GM19240 (cell line): ENCODE results near the gene BSPRY.
"Not testable (repeated sequence)": the region's sequence is repeated elsewhere in the genome, so short reads cannot be mapped to it uniquely, and the experiment has no call there.

ENCODE experiments used
- DNase-seq: peaks from one replicate; pipeline ENCODE4 v3.0.0; 2011; ENCODE audit warnings: low spot score; ENCODE audit not compliant: insufficient read length

BSPRY gene

DNA sequence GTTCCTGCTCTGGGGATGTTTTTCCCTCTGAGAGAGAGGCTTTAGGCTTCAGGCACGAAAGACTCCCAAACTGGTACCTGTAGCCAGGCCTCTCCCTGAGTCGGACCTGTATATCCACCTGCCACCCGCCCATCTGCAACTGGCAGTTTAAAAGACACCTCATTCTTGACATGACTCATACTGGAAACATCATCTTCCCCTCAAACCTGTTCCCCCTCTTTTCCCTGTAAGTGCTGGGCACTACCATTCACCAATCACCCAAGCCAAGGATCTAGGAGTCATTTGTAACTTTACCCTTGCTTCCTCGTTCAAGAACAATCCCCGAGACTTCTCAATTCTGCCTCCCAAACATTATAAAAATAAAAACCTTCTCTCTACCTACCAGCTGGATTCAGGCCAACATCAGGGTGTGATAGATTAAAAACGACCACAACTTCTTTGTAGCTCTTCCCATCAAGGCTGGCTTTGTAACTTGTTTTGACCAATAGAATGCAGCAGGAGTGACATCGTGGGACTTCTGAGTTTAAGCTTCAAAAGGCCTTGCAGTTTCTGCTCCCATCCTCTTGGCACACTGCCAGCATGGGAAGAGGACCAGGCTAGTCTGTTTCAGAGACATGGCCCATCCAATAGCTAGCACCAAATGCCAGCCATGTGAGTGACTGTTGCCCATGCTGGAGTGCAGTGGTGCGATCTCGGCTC lies 7.5 kb upstream of the BSPRY start:
- DNase-seq: no peak

DNA sequence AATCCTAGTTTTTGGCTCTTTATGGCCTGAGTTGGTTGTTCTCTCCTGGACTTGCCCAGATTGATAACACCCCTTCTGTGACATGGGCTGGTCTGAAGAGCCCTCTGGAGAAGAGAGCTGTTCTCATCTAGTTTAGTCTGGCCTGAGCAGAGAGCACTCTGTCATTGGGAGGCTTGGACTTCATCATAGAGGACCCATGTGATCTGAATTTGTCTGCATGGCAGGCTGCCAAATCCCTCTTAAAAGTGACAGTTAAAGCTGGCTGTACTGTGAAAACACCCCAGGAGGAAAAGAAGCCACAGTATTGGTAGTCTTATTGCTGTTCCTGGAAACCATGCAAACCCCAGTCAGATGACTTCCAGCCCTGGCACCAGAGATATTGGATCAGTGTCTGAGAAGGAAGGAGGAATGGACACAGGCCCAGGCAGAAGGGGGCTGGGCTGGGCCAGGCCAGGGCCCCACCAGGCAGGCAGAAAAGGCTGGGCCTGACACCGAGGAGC lies 5.6 kb upstream of the BSPRY start:
- no peak for DNase-seq

DNA sequence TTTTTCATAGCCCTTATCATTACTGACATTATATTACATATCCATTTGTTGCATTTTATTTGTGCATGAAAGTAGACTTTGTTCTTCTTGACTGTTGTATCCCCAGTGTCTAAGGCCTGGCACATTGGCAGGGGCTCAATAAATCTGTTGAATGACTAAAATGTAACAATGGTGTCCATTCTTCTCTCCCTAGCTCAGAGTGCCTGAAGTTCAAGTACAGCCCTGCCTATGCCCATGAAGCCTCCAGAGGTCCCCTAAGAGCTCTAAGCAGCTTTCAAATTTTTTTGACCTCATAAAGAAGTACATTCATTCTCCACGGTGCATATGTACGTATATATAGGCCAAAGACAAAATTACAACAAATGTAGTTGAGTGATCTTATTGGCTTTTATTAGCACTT lies 4.2 kb upstream of the BSPRY start:
- no peak for DNase-seq

DNA sequence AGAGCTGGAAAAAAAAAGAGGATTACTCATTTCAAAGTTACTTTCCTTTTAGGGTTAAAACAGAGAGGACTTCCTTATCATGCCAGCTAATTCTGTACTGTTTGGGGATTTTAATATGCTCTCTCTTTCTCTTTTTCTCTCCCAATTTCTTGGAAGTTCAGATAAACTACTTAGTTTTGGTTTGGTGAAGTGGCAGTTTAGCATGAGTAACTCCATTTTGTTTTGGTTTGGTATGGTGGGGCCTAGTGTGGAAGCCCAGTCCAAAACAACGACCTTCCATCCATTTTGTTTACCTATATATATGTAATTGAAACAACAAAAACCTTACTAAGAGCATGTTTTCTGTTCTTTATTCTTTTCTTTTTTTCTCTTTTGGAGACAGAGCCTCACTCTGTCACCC lies 3.7 kb upstream of the BSPRY start:
- no peak for DNase-seq

DNA sequence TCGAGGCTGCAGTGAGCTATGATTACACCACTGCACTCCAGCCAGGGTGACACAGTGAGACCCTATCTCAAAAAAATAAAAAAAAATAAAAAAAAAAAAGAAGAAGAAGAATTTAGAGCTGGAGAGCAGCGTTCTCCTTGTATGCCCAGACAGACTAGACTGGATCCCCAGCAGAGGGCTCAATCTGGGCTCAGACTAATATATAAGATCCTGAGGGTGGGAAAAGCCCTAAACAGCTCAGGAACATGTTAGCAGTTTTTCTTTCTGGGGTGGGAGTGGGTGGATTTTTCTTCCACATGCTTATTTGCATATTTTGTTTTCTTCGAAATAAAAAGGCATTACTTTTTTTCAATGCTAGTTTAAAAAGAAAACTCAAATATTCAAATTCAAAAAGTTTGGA lies 904 bp upstream of the BSPRY start:
- no peak for DNase-seq

DNA sequence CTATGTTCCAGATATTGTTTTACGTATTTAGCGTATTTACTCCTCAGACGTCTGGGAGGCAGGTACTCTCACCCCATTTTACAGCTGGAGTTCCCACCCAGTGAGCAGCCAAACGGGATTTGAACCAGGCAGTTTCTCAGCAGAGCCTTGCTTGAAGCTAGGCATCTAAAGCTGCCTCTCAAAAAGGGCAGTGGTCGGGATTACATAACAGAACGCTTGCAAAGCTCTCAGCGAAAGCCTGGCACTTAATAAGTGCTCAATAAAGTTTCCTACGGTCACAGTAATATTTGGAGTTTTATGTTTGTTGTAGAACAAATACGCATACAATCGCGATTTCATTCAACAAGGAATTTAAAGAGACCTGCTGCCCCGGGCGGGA lies 286 bp upstream of the BSPRY start:
- DNase-seq: no peak

DNA sequence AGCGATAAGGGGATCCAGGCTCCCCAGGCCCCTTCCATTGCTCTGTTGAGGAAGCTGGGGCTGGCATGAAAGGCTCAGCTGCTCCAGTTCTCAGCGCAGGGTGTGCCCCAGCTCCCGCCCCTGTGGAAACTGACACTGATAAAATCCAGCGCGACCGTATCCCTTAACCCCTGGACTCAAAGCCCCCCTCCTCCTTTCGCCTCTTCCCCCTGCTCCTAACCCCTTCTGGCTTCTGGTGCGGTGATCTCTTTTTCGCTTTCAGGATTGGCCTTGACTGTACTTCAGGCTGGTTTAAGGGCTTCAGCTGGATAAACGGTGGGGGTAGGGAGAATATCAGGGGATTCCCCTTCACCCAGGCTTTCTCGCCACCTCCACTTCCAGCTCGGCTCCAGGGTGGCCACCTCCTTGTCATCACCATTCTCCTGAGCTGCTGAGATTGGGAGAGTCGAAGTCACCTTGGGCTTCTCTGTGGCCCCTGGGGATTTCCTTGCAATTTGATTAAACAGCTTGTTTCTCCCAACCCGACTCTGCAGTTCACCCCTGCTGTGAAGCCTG lies 843 bp downstream of the BSPRY start:
- DNase-seq: no peak

DNA sequence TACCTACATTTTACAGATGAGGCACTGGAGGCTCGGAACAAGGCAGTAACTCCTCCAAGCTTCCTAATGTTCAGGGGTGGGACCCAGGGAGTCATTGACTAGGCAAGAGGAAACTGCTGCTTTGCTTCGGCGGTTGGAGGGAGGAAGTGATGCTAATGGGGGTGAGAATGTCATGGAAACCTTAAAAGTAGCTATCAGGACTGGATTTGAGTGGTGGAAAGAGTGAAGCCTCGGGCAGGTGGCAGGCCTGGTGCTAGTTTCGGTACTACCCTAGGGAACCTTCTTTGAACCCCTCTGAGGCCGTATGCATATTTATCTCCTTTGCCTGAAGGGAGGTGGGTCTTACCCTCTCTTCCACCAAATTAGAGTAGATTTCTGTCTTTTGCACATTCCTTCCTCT lies 1.6 kb downstream of the BSPRY start:
- DNase-seq: no peak

DNA sequence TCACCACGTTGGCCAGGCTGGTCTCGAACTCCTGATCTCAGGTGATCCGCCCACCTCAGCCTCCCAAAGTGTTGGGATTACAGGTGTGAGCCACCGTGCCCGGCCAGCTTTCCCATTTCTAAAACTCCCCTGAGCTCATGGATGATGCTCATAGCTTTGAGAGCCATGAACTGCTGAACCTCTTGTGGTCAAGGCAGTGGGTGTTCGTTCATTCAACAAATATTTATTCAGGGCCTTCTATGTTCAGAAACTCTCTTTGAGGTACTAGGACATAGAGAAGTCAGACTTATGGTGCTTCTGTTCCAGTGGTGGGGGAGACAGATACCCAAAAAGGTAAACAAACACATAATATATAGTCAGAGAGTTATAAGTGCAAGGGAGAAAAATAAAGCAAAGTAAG lies 2.7 kb downstream of the BSPRY start:
- DNase-seq: no peak

DNA sequence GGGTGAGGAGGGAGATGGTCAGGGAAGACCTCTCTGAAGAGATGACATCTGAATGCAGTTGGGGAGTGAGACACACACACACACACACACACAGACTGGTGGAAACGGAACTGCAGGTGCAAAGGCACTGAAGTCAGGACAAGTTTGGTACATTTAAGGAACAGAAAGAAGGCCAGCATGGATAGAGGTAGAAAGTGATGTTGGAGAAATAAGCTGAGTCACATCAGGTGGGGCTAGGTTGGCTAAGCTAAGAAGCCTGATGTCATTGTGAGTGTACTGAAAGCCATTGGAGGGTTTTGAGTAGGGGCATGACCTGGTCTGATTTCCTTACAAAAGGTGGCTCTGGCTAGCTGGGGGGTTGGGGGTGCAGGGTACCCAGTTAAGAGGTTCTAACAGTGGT lies 3.1 kb downstream of the BSPRY start:
- no peak for DNase-seq

DNA sequence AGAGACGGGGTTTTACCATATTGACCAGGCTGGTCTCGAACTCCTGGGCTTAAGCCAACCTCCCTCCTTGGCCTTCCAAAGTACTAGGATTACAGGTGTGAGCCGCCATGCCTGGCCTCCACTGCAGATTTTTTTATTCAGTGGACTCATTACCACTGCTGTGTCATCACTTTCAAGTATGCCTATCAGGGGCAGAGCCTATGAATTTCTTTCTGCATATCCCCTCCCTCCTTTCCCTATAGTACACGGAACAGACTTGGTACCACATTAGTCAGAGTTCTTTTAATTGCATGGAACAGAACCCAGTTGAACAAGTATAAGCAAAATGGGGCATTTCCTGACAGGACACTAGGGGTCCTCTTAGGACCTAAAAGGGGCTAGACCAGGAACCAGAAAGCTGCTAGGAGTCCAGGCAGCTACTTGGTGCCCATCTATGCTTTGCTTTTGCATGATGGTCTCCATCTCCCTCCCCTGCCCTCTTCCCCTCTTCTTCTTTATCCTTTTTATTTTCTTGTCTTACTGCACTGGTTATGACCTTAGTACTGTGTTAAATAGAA lies 5.8 kb downstream of the BSPRY start:
- no peak for DNase-seq

DNA sequence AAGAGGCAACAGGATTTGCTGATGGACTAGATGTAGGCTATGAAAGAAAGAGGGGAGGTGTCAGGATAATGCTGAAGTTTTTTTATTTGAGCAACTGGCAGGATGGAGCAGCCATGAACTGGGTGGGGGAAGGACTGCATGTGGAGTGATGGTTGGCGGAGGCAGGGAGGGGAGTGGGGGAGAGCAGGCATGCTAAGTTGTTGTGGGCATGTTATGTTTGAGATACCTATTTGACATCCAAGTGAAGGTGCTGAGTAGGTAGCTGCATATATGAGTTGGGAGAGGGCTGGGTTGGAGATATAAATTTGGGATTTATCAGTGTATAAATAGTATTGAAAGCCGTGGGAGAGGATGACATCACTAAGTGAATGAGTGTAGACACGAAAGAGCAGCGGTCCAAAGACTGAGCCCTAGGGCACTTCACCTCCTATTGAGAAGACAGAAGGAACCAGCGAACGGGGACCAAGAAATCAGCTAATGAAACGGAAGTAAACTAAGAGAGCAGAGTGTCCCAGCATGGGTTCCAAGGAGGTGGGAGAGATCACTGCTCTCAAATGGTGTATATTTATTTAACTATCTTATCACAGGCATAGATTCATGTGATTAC lies 7.4 kb downstream of the BSPRY start:
- no peak for DNase-seq

DNA sequence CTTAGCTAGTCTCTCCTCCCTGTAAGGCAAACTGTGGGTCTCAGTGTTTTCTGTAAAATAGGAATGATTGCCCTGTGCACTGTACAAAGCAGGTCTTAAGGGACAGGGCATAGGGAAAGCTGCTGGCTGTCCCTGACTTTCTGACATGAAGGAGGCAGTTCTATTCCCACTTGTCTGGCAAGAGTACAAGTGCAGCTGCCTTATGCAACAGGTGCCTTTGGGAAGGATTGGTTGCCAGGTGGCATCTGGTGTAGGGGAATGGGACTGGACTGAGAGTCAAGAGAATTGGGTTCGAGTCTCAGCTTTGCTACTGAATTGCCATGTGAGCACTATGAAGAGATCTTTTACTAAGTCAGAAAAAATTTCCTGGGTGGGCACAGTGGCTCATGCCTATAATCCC lies 10.0 kb downstream of the BSPRY start:
- DNase-seq: no peak

DNA sequence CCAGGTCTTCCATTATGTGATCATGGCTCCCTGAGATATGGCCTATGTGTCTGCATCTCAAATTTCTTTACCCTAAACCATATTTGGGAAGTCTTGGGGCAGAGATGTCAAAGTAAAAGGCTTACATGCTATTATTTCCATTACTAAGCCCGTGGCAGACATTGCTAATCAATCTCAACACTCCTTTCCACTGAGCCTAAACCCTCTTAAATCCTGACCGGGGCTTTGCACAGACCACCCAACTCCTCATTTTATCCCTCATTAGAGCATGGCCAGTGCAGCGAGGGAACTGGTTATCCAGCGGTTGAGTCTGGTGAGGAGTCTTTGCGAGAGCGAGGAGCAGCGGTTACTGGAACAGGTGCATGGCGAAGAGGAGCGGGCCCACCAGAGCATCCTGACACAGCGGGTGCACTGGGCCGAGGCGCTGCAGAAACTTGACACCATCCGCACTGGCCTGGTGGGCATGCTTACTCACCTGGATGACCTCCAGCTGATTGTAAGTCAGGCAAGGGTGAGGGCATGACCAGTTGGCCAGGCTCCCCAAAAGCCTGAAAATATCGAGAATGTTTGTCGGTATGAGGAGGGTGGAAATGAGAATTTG lies 11.0 kb downstream of the BSPRY start:
- no peak for DNase-seq

DNA sequence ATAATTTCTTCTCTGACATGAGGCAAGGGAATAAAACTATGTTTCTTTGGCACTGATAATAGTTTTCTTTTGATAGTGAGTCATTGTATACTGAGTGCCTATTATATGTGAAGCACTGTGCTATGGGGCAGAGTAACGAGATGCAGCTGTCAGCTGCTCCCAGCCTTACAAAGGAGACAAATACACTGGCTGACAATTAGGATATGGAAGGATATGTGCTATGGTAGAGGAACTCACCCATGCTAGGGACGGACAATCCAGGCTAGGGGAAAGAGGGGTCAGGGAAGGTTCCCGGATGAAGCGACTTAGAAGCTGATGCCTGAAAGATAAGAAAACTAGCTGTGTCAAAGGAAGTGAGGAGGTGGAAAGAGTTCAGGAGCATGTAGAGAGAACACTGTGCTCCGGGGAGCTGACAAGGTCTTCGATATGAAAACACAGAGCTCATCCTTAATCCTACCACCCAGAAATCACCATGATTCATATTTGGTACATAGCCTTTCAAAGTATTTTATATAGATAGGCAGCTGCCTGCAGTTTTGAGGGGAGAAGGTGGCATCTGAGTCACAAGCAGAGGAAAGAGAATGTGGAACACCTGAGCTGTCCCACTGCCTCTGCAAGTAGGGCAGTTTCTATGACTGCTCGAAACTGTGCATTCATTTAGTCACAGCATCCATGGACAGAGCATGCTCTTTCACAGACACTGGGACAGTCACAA lies 12.1 kb downstream of the BSPRY start:
- no peak for DNase-seq

DNA sequence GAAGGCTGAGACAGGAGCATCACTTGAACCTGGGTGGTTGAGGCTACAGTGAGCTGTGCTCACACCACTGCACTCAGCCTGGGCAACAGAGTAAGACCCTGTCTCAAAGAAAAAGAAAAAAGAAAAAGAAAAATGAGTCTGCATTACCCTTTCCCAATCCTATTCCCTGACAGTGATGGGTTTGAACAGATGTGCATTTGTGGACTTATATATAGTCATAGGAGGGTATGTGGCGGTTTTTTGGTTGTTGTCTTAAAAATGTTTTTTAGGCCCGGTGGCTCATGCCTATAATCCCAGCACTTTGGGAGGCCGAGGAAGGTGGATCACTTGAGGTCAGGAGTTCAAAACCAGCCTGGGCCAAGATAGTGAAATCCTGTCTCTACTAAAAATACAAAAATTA lies 14.0 kb downstream of the BSPRY start:
- DNase-seq: no peak

DNA sequence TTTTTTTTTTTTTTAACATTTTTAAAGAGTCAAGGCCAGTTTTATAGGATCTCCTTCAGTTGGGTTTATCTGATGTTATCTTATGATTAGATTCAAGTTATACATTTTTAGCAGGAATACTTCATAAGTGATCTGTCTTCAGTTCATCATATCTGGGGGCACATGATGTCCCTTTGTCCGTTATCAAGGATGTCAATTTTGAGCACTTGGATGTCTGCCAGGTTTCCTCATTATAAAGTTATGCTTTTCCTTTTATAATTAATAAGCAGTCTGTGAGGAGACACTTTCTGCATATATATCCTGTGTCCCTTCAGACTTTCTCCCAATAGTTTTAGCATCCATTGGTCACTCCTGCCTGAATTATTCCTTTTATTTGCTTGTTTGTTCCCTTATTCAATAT lies 15.6 kb downstream of the BSPRY start:
- no peak for DNase-seq

DNA sequence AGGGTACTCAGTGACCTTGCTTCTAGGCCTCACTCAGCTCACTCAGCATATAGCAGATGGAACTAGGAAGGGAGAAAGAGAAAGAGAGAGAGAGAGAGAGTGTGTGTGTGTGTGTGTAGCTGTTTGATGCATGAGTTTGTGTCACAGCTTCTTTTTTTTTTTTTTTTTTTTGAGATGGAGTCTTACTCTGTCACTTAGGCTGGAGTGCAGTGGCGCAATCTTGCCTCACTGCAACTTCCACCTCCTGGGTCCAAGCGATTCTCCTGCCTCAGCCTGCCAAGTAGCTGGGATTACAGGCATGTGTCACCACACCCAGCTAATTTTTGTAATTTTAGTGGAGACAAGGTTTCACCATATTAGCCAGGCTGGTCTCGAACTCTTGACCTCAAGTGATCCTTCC lies 16.3 kb downstream of the BSPRY start:
- DNase-seq: not testable (repeated sequence)

DNA sequence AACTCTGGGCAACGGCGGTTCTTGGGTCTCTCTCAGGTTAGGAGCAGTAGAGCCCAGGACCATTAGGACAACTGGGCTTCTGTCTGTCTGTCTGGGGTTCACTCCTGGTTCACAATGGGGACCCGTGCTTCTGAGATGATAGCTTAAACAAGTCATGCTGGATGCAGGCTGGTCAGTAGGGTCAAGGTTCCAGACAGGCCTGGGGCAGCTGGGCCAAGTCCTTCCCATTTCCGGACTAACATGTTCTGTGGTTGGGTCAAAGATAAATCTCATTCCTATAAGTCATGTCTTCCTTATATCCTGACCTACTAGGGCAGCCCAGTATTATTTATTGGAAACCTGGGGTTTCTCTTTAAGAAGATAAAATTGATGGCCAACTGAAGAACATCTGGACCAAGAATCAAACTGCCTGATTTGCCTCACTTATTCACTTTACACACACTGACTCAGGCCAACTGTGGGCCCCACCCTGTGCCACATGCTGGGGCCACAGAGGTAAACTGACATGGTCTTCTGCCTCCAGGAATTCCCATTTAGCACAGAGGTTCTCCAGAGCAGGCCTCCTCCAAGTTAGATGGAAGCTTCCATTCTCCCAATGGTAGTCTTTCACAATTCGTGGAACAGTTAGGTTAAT lies 19.1 kb downstream of the BSPRY start:
- DNase-seq: no peak

DNA sequence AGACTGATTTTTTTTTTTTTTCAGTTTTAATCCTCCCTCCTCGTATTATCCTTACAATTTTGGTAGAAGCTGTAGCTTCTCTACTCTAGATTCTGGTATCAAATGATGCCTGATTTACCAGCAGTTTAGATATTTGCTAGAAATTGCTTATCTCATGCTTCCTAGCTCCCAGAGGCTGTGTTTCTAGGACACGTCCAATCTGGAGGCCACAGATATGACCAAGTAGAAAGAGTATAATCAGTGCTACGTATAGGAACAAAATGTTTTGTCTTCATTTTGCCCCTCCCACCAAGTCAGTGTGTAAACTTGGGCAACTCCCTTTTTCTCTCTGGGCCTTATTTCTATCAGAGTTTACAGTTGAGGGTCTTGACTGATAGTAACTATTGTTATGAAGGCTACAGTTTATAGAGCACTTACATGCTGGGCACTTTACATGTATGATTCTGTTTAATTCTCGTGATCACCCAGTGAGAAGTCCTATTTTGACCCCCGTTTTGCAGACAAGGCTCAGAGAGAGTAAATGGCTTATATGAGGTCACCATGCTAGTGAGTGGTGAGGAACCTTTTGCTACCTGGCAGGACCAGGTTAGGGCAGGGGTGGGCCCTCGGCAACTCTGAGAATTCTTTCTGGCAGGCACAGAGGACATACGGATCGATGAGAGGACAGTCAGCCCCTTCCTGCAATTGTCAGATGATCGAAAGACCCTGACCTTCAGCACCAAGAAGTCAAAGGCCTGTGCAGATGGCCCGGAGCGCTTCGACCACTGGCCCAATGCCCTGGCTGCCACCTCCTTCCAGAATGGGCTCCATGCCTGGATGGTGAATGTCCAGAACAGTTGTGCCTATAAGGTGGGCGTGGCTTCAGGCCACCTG lies 19.9 kb downstream of the BSPRY start:
- DNase-seq: no peak

DNA sequence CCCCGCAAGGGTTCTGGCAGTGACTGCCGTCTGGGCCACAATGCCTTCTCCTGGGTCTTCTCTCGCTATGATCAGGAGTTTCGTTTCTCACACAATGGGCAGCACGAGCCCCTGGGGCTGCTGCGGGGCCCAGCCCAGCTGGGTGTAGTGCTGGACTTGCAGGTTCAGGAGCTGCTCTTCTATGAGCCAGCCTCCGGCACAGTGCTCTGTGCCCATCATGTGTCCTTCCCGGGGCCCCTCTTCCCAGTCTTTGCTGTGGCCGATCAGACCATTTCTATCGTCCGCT lies 20.5 kb downstream of the BSPRY start:
- DNase-seq: no peak
